GM19452 (cell line): Measurements from ENCODE around the gene COPA.

ENCODE experiments used
- ATAC-seq: cut with Tn5 transposase; IDR thresholded peaks from one replicate; pipeline ENCODE4 v1.9.1; 2021; ENCODE audit not compliant: unreplicated experiment

COPA gene

DNA sequence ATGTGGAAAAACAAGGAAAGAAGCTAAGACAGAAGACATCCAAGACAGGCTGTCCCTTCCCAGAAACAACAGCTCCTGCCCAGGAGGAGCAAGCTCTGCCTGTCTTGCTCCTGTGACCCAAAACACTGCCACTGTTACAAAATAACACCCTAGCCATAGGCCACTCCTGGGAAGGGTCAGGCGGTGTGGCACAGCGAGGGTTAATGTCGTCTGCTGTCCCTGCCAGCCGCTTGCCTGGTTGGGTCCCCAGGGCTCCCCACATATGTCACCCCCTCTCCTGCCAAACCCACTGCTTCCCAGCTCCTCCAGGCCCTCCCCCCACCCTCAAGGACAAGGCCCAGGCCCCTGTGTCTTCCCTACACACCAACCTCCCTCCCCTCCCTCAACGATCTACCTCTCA lies 20.0 kb upstream of the COPA start:
- ATAC-seq: no peak

DNA sequence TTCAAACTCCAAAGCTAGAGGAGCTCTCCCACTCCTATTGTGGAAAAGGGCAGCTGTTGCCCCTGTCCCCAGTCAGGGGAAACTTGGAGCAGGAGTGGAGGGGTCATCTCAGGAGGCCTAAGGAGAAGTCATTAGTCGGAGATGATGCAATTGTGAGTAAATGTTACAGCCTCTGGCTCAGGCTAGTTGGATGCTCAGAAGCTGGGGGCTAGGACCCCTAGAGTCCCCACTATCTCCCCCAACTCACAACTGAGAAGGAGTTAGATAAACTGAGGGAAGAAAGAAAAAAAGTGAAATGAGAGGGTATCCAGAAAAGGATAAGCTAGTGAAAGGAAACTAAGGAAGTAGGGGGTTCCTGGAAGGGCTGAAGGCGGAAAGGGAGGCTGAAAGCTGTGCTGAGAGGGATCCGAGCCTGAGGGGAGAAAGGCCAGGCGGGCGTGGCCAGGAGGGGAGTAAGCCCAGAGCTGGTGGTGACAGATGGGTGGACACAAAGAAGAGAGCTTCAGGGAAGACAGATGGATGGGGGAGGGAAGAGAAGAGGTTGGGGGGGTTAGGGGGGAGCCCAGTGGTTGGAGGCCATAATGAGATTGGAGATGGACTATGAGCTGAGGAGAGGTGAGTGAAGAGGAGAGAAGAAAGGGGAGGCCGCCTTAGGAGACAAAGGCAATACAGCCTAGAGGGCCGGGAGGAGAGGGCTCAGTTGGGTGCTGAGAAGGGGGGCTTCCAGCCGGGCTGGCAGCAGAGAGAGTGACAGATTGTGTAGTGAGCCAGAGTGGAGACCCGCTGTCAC lies 19.3 kb upstream of the COPA start:
- no peak for ATAC-seq

DNA sequence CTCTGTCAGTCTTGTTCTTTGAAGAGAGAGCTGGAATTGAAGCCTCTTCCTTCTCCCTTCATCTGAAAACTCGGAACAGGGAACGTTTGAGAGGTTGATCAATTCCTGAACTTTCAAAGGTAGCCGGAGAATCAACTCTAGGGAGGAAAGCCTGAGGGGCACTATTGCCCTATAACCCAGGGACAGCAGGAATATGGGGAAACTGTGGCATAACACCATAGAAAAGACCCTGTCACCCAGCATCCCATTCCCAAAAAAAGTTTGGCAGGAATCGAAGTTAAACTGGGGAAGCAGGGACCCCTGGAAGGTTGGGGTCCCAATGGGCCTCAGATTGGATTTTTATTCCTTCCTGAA lies 18.7 kb upstream of the COPA start:
- ATAC-seq: no peak

DNA sequence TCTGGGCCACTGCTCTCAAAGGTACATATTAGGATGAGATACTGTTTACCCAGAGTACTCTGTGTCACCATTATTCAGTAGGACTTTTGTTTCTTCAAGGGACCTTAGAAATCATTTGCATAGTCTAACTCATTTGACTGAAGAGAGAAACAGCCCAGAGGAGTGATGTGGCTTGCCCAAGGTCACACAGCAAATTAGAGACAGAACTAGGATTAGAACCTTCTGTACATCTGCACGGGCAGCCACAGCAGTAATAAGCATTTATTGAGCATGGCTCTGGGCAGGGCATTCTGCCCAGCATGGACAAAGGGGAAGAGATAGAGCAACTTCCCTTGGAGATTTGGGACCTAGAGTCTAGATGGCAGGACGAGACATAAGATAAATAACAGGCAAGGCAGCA lies 18.1 kb upstream of the COPA start:
- ATAC-seq: no peak

DNA sequence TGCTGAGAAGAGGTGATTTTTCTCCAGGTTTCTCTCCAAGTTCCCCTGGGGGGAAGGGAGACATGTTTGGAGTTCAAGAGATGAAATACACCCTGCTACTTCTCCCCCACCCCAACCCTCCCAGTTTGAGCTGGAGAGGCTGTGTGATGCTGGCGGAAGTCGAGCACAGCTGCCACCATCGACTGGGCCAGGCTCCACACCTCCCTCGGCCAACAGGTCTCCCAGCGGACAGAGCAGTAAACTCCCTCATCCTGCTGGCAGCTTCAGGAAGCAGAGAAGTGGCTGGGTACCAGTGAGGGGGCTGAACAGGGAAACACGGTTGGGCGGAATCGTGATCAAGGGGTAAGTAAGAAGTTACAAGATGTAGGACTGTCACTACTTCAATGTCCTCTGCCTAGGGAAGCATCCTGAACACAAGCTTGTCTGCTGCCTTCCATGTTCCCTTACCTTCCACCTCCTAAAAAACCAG lies 17.2 kb upstream of the COPA start:
- no peak for ATAC-seq

DNA sequence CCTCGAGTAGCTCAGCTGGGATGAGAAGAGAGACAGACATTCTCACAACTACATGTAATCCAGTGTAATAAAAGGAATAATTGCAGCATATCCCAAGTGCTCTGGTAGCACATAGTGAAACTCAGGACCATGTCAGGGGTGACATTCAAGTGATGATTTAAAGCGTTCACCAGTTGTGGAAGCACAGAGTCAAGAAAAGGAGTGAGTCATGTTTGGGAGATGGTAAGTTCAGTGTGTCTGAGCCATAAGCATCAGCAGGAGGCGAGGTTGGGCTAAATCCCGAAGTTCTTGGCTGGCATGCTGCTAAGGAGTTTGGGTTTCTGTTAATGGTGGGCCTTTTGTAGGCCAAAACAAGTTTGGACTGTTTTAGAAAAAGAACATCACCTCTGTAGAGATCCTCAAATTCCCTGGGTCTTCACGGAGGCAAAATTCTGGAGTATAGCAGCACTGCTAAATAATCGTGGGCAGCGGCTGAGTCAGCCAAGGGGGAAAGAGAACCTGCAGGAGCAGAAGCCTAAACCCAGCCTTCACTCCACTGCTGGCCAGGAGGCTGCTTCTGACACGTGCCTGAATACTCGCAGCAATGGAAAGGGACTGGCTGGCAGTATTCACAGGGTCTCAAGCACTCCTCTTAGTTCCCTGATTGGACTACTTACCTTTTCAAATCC lies 16.6 kb upstream of the COPA start:
- no peak for ATAC-seq

DNA sequence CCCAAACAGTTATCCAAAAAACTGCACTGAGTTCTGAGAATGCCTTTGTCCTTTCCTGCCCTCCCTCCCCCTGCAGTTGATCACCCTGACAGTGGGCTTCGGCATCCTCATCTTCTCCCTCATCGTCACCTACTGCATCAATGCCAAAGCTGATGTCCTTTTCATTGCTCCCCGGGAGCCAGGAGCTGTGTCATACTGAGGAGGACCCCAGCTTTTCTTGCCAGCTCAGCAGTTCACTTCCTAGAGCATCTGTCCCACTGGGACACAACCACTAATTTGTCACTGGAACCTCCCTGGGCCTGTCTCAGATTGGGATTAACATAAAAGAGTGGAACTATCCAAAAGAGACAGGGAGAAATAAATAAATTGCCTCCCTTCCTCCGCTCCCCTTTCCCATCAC lies 15.0 kb upstream of the COPA start:
- ATAC-seq: no peak

DNA sequence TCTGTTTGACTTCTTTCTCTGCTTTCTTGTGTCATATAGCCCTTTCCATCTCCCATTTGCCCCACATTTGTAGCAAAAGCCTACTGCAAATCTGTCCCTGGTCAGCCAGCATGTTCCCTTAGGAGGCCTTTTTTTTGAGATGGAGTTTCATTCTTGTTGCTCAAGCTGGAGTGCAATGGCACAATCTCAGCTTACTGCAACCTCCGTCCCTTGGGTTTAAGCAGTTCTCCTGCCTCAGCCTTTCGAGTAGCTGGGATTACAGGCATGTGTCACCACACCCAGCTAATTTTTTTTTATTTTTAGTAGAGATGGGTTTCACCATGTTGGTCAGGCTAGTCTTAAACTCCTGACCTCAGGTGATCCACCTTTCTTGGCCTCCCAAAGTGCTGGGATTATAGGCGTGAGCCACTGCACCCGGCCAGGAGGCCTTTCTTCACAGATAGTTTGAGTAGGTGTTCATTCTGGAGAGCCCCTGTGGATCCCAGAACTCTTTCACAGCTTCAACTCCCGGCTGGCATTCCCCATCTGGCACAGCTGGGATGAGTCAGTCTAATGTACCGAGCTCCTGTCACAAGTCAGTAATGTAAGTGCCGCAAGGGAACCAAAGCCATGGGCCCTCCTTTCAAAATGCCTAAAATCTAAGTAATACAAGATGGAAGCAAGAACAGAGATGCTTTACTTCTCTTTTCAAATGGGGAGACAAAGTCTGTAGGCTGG lies 14.4 kb upstream of the COPA start:
- ATAC-seq: no peak

DNA sequence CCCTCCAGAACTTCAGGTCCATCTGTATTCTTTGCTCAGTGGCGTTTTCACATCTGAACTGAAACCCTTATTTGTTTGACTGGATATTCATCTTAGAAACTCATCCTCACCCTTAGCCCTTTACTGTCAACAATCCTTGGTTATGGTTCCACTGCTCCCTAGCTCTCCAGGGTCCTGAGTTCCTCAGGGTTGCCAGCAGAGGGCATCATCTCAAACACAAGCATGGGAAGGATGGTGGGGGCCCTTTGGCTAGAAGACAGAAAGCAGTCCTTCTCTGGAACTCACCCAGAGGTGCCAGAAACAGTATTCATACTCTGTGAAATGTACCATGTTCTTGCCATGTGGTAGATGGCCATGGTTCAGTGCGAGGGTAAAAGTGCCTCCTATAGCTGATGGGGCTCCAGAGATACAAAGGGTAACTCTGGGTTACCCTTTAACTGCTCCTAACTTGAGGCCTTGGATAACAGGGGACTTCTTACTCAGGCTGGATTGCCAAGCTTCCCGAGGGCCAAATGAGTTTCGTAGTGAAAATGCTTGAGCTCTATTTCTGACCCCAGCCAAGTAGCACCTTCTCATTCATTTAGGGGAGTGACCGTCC lies 11.4 kb upstream of the COPA start:
- no peak for ATAC-seq

DNA sequence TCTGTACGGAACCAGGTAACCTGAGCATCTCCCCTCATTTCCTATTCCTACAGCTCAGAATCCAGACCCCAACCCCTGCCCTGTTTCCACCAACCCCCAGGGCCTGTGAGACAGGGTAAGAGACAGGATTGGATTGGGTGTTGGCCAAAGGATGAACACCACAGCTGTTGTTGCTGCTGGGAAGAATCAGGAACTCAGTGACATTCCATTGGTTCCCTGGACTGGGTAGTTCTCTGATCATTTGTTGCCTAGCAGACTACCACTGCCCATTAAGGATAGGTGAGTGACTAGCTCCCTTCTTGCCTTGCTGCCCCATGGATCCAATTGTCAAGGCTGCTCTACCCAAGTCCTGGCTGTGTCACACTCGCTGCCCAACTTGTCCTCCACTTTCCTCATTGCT lies 10.2 kb upstream of the COPA start:
- ATAC-seq: no peak

DNA sequence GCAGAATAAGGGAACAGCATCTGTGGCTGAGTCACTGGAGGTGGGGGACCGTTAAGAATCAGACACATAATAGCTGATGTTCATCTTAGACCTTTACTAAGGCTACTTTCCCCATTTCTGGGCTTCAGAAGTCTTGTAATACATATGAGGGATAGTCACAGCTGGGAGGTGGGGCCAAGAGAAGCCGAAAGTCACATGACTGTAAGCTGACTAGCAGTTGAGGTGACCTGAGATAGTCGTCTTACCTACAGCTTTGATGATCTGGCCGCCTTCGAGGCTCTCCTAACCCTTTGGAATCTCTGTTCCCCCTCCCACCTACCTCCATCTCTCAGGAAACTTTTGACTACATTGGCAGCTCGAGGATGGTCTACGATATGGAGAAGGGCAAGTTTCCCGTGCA lies 9.5 kb upstream of the COPA start:
- ATAC-seq: no peak

DNA sequence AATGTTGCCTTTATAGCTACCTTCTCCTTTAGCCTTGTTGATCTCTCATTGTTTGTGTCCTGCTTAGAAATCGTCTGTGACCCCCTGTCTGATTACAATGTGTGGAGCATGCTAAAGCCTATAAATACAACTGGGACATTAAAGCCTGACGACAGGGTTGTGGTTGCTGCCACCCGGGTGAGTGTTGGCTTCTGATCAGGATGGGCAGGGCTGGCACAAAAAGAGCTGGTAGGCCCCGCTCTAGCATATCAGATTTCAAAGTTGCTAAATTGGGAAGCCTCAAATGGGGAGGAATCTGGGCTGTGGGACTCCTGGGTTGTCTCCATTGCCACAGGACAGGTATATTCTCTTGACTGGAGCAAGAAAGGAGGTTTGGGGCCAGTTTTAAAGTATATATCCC lies 8.6 kb upstream of the COPA start:
- no peak for ATAC-seq

DNA sequence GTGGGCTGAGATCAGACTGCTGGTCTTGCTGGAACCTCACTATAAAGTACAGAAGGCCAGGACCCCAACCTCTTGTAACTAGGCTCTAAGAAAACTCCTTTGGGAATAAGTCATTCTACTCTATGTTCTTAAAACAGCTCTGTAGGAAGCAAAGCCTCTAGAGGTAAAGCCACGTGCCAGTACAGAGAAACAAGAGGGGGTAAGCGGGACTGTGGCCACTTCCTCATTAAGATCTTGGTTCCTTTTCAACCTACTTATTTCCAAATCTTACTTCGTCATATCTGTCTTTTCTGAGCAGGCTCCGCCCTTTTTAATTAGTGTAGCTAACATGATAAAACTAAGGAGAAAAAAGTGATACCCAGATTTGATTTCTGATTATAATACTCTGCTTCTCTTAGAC lies 3.9 kb upstream of the COPA start:
- no peak for ATAC-seq

DNA sequence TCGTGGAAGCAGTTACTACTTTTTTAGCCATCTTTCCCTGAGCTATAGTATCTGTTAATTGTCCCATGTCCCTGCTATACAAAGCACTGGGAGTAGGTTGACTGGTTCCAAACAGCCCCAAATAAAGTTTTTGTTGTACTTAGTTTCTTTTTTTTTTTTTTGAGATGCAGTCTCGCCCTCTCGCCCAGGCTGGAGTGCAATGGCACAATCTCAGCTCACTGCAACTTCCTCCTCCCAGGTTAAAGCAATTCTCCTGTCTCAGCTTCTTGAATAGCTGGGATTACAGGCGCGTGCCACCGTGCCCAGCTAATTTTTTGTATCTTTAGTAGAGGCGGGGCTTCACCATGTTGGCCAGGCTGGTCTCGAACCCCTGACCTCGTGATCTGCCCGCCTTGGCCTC lies 3.4 kb upstream of the COPA start:
- no peak for ATAC-seq

DNA sequence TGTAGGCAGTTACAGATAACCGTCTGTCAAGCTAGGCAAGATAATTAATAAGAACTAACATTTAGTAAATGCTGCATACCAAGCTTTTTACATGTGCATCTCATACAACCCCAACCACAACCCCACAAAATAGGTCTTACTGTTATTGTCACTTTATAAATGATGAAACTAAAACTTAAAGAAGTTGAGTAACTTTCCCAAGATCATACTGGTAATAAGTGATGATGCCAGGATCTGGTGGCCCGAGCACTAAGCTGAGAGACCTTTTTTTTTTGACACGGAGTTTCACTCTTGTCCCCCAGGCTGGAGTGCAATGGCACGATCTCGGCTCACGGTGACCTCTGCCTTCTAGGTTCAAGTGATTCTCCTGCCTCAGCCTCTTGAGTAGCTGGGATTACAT lies 1.9 kb upstream of the COPA start:
- no peak for ATAC-seq

DNA sequence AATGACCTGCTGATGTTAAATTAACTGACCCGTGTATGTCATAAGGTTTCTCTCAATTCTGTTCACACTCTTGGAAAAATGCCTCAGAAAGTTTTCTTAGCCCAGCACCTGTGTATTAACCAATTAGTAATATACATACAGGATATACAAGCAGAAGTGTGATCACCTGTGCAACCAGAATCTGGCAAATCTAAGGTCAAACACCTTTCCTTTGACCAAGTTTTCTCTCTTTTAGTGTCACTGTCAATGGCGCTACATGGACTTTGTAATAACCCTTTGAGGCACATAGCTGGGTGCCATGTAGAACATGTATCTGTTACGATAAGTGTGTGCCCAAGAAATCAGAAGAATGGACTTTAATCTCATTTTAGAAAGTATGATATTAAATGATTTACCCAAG lies 1.2 kb upstream of the COPA start:
- ATAC-seq: no peak

DNA sequence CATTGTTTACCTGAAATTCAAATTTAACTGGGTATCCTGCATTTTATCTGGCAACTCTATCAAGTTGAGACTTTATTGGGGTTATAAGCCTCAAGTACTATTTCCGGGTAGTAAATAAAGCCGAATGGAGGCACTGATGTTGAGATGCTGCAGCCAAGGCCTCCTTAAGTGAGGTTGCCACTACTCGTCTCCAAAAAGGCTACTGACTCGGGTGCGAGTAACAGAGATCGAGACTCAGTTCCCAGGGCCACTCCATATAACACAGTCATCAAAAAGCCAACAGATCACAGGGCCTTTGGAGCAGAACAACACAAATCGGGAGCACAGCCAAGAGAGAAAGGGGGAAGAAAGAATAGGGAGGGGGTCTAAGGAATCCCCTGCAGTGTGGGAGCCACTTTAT lies 524 bp downstream of the COPA start:
- no peak for ATAC-seq

DNA sequence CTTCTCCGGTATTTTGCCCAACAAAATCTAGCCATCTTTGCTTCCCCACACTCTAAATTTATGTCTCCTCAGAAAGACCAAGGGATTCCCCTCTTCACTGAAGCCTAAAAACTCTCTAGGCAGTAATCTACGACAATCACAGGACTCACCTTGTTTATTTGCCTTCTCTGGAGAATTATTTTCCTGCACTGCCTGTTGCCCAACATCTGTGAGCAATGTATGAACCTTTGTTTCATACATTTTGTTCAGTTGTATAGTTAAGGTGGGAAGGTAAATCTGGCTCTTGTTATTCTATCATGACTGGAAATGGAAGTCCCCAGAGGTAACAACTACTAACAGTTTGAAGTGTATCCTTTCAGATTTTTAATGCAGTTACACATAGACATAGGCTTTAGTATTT lies 2.2 kb downstream of the COPA start:
- ATAC-seq: no peak

DNA sequence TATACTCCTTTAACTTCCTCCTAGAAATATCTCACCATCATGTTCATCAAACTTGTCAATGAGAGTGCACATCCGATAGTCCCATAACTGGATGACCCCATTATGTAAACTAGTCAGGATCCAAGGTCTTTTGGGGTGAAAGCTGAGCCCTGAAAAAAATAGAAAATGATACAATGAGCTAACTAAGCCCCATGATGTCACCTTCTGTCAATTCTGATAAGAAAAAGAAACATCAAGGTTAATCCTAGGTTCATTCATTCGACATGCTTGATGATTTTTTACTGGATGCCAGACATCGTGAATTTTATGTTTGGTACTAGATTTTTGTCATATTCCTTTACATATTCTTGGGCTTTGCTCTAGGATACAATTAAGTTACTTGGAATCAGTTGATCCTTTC lies 2.9 kb downstream of the COPA start:
- ATAC-seq: no peak

DNA sequence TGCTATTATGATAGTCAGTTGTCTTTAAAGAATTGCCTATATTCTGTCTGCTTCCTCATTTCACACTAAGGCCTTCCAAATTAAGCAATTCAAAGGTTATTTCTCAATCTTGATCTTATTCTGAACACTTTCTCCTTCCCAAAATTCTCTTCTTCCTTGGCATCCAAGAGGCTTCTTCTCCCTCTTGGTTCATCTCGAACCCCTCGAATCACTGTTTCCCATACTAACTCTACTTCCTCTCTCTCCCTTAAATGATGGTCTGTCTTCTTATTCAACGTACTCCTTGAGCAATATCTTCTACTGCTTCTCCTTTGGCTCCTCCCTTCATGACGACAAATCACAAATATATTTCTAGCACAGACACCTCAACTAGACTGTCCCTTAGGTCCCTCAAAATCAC lies 4.5 kb downstream of the COPA start:
- no peak for ATAC-seq

DNA sequence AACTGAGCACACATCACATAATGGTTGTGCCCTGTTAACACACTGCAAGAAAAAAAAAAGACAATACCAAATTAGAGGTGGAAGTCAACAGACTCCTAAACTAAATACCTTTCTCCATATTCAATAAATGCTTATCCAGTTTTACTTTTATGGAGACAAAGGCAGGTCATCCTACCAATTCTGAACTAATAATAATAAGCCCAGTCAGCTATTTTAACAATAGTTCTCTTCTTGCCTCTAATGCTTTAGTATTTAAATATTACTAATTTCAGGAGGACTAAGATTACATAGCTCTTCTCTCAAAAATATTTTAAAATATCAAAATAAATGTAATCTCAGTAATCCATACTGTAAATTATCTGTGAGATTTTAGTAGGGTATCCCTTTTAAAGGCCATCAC lies 10.5 kb downstream of the COPA start:
- ATAC-seq: no peak

DNA sequence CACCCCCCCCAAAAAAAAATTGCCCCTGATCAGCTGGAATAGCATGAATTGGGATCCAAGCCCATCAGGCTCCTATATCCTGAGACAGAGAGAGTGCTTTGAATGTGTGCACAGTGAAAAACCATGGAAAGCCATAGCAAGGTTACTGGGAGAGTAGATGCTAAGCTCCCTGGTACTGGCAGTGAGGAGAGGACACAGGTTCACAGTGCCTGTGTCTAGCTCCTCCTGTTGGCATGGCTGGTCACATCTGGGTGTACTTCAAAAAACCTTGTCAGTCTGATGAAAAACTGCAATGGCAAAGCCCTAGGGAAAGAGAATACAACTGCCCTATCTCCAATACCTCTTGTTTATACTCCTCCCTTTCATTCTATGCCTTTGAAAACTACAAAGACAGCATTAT lies 12.9 kb downstream of the COPA start:
- no peak for ATAC-seq
